ENCODE results near the gene CFP.

The CFP gene

GRCh38 chrX:47650164-47651042 is 20.7 kb upstream of the CFP start, which contains the start of gene ELK1:
TSS of gene ELK1 (minus strand) at chrX:47650563. CDS start at chrX:47641441, 9,122 bp downstream.
- intact Hi-C loops (cut with DNase I; ENCODE audit: low total_unique reads), result no loop called here
- H3K27ac ChIP-seq, result peak within 1 kb of the TSS; percentile 90 to 91

GRCh38 chrX:47649781-47650163 is 20.0 kb upstream of the CFP start:
- Histone ChIP-seq H3K36me3 (peaks cover 0 to 15% (median 0%) of the 10 kb centered on the region in 3 donors), H3K9me3 (no peaks in the 10 kb centered on the region), H3K27me3 (no peaks in the 10 kb centered on the region), H3K4me3 (peak overlapping the region; percentile 72 to 81), H3K27ac (peak overlapping the region; percentile 90 to 91), H3K4me1 (peaks cover 0 to 24% (median 11%) of the 10 kb centered on the region in 4 donors)
- DNase-seq, result no peak
- intact Hi-C loops (cut with DNase I; ENCODE audit: low total_unique reads), result loop anchor here (10.0 kb wide), 1 partner anchor 455 kb away; the partner anchor contains the start of gene UBA1
- no peak for TF ChIP-seq CTCF (IDR thresholded peaks at IDR 0.05)

More at GRCh38 chrX:47650164-47651042, 20.7 kb upstream of the CFP start, which contains the start of gene ELK1:
- peaks cover 0 to 22% (median 0%) of the 10 kb centered on the region in 3 donors for H3K36me3 ChIP-seq
- H3K9me3 ChIP-seq, result no peaks in the 10 kb centered on the region
- DNase-seq, result peak; percentile 95 to 98
- H3K4me1 ChIP-seq, result peaks cover 0 to 24% (median 11%) of the 10 kb centered on the region in 4 donors
- H3K4me3 ChIP-seq, result peak within 1 kb of the TSS; percentile 72 to 81
- H3K27me3 ChIP-seq, result no peaks in the 10 kb centered on the region
- TF ChIP-seq CTCF (IDR thresholded peaks at IDR 0.05), result no peak

- Histone ChIP-seq H3K27ac (peak overlapping the region; percentile 90 to 91), H3K4me3 (peak overlapping the region; percentile 72 to 81), H3K9me3 (no peaks in the 10 kb centered on the region), H3K36me3 (peaks cover 0 to 13% (median 0%) of the 10 kb centered on the region in 3 donors), H3K4me1 (peaks cover 0 to 24% (median 11%) of the 10 kb centered on the region in 4 donors), H3K27me3 (no peaks in the 10 kb centered on the region)
- intact Hi-C loops (cut with DNase I; ENCODE audit: low total_unique reads), result loop anchor here (10.0 kb wide), 1 partner anchor 454 kb away; the partner anchor contains the start of gene UBA1
- DNase-seq, result no peak
- no peak for TF ChIP-seq CTCF (IDR thresholded peaks at IDR 0.05)
Observed at GRCh38 chrX:47649271-47649670, 19.5 kb upstream of the CFP start.

- H3K27ac ChIP-seq, result no peak overlapping the region
- TF ChIP-seq CTCF (IDR thresholded peaks at IDR 0.05), result no peak
- H3K9me3 ChIP-seq, result no peaks in the 10 kb centered on the region
- H3K4me3 ChIP-seq, result no peak overlapping the region
- no peaks in the 10 kb centered on the region for H3K27me3 ChIP-seq
- peaks cover 0 to 4% (median 0%) of the 10 kb centered on the region in 3 donors for H3K36me3 ChIP-seq
- intact Hi-C loops (cut with DNase I; ENCODE audit: low total_unique reads), result loop anchor here (10.0 kb wide), 1 partner anchor 454 kb away; the partner anchor contains the start of gene UBA1
- no peak for DNase-seq
- H3K4me1 ChIP-seq, result peaks cover 0 to 24% (median 11%) of the 10 kb centered on the region in 4 donors
Observed at GRCh38 chrX:47648376-47648775, 18.6 kb upstream of the CFP start.

GRCh38 chrX:47646636-47647035 is 16.9 kb upstream of the CFP start:
- H3K27ac ChIP-seq, result no peak overlapping the region
- intact Hi-C loops (cut with DNase I; ENCODE audit: low total_unique reads), result loop anchor here (10.0 kb wide), 1 partner anchor 452 kb away; the partner anchor contains the start of gene UBA1
- no peak overlapping the region for H3K4me3 ChIP-seq
- H3K36me3 ChIP-seq, result no peaks in the 10 kb centered on the region
- DNase-seq, result no peak
- no peak for TF ChIP-seq CTCF (IDR thresholded peaks at IDR 0.05)
- H3K27me3 ChIP-seq, result no peaks in the 10 kb centered on the region
- H3K9me3 ChIP-seq, result no peaks in the 10 kb centered on the region
- H3K4me1 ChIP-seq, result peaks cover 0 to 22% (median 11%) of the 10 kb centered on the region in 4 donors
